ENCODE data around the gene TADA3.

Gene TADA3

GRCh38 chr3:9809615-9810432, 17.6 kb upstream of the TADA3 start, which contains the start of gene TTLL3:
Gene TTLL3, plus strand, starts transcription at chr3:9810262. Its CDS starts 400 bp downstream, at chr3:9810662.
- peak; percentile 41 for DNase-seq

GRCh38 chr3:9809239-9809614, 17.0 kb upstream of the TADA3 start:
- DNase-seq, result no peak

GRCh38 chr3:9808345-9809037, 16.2 kb upstream of the TADA3 start:
- DNase-seq, result no peak

- no peak for DNase-seq
These were observed 15.7 kb upstream of the TADA3 start for GRCh38 chr3:9807981-9808344.

GRCh38 chr3:9806688-9807589, 14.7 kb upstream of the TADA3 start:
- no peak for DNase-seq

DNA sequence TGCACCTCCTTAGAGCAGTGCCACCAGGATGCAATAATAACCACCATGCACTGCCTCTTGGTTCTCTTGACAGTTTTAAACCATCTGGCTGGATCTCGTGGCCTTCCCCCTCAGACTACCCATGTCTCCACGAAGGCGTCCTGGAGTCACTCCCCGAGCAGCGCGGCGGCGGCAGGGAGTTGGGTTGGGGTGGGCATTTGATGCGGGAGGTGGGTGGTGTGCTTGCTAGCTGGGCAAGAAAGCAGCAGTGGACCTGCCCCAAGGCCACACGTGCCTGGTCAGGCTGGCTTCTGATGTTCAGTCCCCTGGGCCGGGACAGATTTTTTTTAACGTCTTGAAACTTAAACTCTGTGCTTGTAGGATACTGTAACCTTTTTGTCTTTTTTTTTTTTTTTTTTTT, 13.9 kb upstream of the TADA3 start:
- DNase-seq, result no peak

- DNase-seq, result no peak
These were observed 12.7 kb upstream of the TADA3 start for GRCh38 chr3:9804996-9805395.

DNA sequence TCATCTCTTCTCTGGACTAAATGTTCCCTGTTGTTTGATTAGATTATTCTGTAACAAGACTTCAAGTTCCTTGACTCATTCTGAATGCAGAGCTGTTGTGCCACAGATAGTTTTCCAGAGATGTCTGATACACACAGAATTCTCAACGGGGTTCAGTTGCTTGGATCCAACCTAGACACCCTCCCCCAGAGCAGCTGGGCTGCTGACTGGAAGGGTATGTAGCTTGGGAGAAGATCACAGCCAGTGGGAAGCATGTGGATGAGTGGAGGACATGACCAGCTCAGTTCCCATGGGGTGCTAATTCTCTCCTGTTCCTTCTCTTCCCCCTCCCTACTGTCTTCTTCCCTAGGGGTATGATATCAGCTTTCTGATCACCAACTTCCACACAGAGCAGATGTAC, 11.2 kb upstream of the TADA3 start:
- no peak for DNase-seq

- no peak for DNase-seq
These were observed 8.3 kb upstream of the TADA3 start for GRCh38 chr3:9800529-9800928.

DNA sequence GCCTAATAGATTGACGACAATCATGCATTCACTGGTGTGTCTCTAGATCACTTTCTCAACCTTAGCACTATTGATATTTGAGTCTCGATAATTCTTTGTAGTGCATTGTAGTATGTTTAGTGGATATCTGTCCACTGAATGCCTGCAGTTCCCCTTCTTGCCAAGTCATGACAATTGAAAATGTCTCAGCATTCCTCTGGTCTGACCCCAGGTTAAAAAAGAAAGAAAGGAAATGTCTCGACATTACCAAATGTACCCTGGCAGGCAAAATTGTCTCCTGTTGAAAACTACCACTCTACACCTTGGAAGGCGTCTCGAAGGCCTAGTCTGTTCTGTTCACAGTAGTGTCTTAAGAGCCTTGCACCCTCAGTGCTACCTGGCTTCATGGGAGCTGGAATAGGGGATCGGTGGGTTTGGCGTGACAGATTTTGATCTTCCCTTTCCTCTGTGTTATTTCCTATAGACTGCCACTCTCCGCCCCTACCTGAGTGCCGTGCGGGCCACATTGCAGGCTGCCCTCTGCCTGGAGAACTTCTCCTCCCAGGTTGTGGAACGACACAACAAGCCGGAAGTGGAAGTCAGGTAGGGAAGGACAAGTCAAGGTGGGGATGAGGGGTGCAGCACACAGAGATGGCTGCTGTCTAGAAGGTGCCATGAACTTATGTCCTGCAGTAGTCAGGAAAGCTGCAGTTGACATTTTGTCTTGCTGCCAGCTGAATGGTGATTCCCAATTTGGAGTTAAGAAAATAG, 5.1 kb upstream of the TADA3 start:
- DNase-seq, result no peak

- DNase-seq, result no peak
These were observed 2.9 kb upstream of the TADA3 start for GRCh38 chr3:9795207-9795606.

DNA sequence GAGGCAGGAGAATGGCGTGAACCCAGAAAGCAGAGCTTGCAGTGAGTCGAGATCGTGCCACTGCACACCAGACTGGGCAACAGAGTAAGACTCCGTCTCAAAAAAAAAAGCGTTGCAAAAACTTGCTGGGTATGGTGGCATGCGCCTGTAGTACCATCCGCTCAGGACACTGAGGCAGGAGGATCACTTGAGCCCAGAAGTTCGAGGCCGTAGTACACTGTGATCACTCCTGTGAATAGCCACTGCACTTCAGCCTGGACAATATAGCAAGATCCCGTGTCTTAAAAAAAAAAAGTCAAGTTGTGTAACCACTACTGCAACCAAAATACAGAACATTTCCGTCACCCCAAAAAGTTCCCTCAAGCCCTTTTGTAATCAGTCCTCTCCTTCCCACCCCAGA, 2.1 kb upstream of the TADA3 start:
- DNase-seq, result no peak

- no peak for DNase-seq
These were observed 998 bp upstream of the TADA3 start for GRCh38 chr3:9793161-9793781.

- no peak for DNase-seq
These were observed 376 bp downstream of the TADA3 start for GRCh38 chr3:9791790-9792404.

GRCh38 chr3:9791127-9791526, 1.1 kb downstream of the TADA3 start:
- DNase-seq, result no peak

DNA sequence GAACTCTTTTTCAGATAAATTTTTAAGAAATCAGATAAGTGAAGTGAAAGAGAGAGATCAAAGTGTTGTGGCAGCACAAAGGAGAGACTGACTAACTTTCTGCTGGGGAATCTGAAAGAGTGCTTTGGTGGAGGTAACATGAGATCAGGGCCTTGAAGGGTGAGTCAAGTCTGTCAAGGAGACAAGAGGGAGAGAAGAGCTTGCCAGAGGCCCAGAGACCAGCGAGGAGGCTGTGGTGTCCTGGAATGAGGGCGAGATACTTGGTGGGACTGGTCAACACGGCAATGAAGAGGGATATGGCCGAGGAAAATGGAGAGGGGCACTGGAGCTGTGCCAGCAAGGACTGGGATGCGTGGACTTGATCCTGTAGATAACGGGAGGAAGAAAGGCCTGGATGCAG, 4.6 kb downstream of the TADA3 start:
- DNase-seq, result no peak

- DNase-seq, result no peak
These were observed 5.2 kb downstream of the TADA3 start for GRCh38 chr3:9786825-9787669.

DNA sequence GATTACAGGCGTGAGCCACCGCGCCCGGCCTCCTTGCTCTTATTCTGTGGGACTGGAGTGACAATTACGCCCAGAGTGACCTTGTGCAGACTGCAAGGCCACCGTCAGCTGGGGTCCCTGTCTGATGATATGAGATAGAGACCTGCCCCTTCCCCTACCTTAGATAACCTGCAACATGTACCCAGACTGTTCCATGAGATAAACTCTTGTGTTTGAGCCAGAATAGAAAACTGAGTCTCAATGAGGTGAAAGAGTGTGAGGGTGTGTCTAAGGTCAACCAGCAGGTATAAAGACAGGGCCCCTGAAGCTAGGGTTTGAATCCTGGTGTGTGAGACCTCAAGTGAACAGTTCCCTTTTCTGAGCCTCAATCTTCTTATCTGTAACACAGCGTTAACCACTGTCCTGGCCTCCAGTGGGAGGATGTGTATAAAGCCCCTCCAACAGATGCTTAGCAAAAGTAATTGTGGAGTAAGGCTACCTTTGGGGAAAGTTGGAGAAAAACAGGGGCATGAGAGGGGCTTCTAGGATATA, 6.0 kb downstream of the TADA3 start:
- DNase-seq, result no peak

GRCh38 chr3:9785602-9786001, 6.7 kb downstream of the TADA3 start:
- DNase-seq, result no peak

GRCh38 chr3:9784965-9785364, 7.3 kb downstream of the TADA3 start:
- no peak for DNase-seq

GRCh38 chr3:9783954-9784353, 8.3 kb downstream of the TADA3 start:
- DNase-seq, result no peak

All from NCI-H1092 (cell line).